AG04449 (cell line): ENCODE data around the gene SLC16A9.
A peak's percentile ranks its signal among the peaks of the same experiment; 100 is the strongest.

ENCODE experiments used
- CTCF ChIA-PET: fragments of 350-600 bp; formaldehyde crosslinking; extraction: SDS; loops from one replicate; lab custom pipeline; 2021; ENCODE audit warnings: antibody characterized with exemption; lab: Yijun Ruan, JAX
- POLR2A ChIA-PET: fragments of 400-600, 350-600 bp; formaldehyde crosslinking; extraction: SDS; loops from one replicate; lab custom pipeline; 2020; ENCODE audit warnings: antibody characterized with exemption, inconsistent platforms; lab: Yijun Ruan, JAX
- DNase-seq: peaks from one replicate; pipeline ENCODE4 v3.0.0-alpha.2; 2010; ENCODE audit warnings: low read depth, low spot score
- H3K4me3 ChIP-seq: 2 replicates; pipeline ENCODE4 v1.5.1; 2011; ENCODE audit warnings: low read depth, mild to moderate bottlenecking, control low read depth, low read length
- CTCF ChIP-seq: IDR thresholded peaks from one replicate; pipeline ENCODE4 v1.5.1; 2011; ENCODE audit warnings: mild to moderate bottlenecking, moderate library complexity, low read length, control low read depth, inconsistent platforms; ENCODE audit not compliant: insufficient read depth; ENCODE audit errors: missing control alignments

SLC16A9 gene

GRCh38 chr10:59624136-59624535, 85.5 kb downstream of the SLC16A9 start:
- no peak for TF ChIP-seq CTCF
- POLR2A ChIA-PET = no interaction called here
- CTCF ChIA-PET = interaction anchor here (0.9 to 6.9 kb wide), 14 partner anchors 8 to 583 kb away, joined by 3 to 73 read pairs (median 5); partner anchors contain the start of gene CCDC6
- no peak overlapping the region for H3K4me3 ChIP-seq
- DNase-seq = no peak

GRCh38 chr10:59623133-59624121, 86.2 kb downstream of the SLC16A9 start:
- no peak for TF ChIP-seq CTCF
- DNase-seq = no peak
- ChIA-PET CTCF (interaction anchor here (0.6 to 6.9 kb wide), 41 partner anchors 8 to 1209 kb away, joined by 3 to 73 read pairs (median 4); partner anchors contain the start of gene CCDC6), POLR2A (no interaction called here)
- no peak overlapping the region for H3K4me3 ChIP-seq

GRCh38 chr10:59622320-59623132, 87.1 kb downstream of the SLC16A9 start:
- DNase-seq = no peak
- CTCF ChIA-PET = interaction anchor here (0.6 to 6.9 kb wide), 47 partner anchors 9 to 1208 kb away, joined by 3 to 73 read pairs (median 4); partner anchors contain the start of gene CCDC6
- POLR2A ChIA-PET = no interaction called here
- no peak overlapping the region for H3K4me3 ChIP-seq
- TF ChIP-seq CTCF = peak; percentile 32

GRCh38 chr10:59621771-59622170, 87.9 kb downstream of the SLC16A9 start:
- H3K4me3 ChIP-seq = no peak overlapping the region
- POLR2A ChIA-PET = no interaction called here

GRCh38 chr10:59618666-59619065, 91.0 kb downstream of the SLC16A9 start:
- TF ChIP-seq CTCF = no peak
- ChIA-PET POLR2A (no interaction called here), CTCF (interaction anchor here (1.4 kb wide), 1 partner anchor 839 kb away, joined by 3 read pairs; no protein-coding TSS in a partner anchor)

More at GRCh38 chr10:59621771-59622170, 87.9 kb downstream of the SLC16A9 start:
- TF ChIP-seq CTCF = no peak
- no peak for DNase-seq
- CTCF ChIA-PET = interaction anchor here (0.6 to 6.9 kb wide), 29 partner anchors 9 to 1207 kb away, joined by 3 to 73 read pairs (median 5); no protein-coding TSS in a partner anchor

More at GRCh38 chr10:59618666-59619065, 91.0 kb downstream of the SLC16A9 start:
- no peak for DNase-seq
- no peak overlapping the region for H3K4me3 ChIP-seq
